HG02610 (cell line): ENCODE measurements around the gene GBA3.

Experiments used
- ATAC-seq: cut with Tn5 transposase; IDR thresholded peaks from one replicate; pipeline ENCODE4 v1.9.1; 2021; ENCODE audit warnings: mild to moderate bottlenecking, moderate library complexity; ENCODE audit not compliant: unreplicated experiment

Gene GBA3

DNA sequence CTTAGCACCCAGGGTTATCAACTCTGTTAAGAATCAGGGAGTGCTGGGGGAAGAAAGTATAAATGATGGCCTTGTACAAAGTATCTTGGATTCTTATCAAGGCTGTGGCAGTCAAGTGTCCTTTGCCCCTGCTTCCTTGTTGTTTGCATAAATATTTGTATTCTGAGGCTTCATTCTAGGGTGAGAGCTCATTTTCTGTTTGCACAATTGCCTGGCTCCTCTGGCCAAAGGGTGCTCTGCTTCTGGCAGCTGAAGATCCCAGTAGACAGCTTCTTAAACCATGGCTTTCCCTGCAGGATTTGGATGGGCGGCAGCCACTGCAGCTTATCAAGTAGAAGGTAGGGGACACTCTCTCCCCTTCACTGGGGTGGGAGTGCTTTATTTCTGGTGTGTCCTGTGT is at the start of gene GBA3:
Gene GBA3, plus strand, starts transcription at position 202 of the 400 bp plus-strand sequence.
- ATAC-seq, result no peak

DNA sequence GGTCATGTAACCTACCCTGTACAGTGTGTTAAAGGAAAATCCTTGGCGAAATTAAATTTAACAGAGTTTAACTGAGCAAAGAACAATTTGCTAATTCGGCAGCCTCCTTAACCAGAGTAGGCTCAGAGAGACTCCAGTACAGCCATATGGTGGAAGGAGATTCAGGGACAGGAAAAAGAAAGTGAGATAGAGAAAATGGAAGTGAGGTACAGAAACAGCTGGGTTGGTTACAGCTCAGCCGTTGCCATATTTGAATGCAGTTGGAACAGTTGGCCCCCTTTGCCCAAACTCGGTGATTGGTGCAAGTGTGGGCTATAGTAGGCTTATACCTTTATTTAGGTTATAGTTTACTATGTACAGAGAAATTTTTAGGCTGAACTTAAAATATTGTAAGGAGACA is 48.8 kb upstream of the GBA3 start:
- no peak for ATAC-seq

DNA sequence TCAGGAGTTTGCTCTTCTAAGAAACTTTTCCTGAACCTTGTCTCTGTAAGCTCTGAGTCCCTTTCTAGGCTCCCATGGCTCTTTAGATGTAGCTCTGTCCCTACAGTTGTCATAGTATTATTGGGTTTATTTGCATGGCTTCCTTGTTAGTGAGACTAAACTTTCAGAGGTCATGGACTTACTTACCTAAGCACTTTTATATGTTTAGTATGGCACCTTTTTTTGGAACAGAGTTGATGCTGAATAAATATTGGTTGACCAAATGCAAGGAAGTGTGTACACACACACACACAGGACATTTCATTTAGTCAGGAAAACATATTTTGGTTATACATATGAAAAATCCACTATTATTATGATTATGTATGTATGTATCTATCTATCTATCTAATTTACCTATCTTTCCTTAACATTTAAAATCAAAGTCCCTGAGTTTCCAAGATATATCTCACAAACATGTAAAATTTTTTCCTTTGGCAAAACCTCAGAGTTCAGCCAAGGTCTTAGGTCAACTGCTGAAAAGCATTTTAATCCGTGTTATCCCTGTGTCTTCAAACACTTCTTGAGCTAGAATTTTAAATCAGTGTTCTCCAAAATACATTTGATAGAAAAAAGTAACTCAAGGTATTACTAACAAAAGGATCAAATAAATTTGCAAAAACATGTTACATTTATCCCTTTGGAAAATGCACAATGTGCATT is 47.1 kb upstream of the GBA3 start:
- no peak for ATAC-seq

DNA sequence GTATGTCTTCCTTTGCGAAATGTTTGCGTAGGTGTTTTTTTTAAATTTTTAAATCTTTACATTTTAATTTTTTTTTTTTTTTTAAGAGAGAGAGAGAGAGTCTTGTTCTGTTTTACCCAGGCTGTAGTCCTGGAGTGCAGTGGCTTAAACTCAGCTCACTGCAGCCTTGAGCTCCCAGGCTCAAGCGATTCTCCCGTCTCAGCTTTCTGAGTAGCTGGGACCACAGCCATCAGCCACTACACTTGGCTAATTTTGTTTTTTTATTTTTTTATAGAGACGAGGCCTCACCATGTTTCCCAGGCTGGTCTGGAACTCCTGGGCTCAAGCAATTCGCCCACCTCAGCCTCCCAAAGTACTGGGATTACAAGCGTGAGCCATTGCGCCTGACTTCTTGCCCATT is 43.7 kb upstream of the GBA3 start:
- ATAC-seq, result no peak

DNA sequence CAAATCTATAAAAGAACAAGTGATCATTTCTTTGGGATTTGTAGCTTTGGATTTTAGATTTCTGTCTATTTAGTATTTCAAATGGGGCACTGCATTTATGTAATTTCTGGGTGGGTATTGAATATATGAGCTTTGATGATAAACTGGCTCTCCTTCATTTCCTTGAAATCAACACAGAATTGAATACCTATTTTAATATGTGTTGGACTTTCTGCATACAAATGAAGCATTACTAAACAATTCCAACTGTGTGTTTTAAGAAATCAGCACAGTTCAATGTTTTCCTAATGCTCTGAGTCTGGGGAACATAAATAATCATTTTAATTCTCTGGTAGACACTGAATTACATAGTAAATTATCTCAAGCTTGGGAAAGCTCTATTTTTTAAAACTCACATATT is 42.0 kb upstream of the GBA3 start:
- no peak for ATAC-seq

DNA sequence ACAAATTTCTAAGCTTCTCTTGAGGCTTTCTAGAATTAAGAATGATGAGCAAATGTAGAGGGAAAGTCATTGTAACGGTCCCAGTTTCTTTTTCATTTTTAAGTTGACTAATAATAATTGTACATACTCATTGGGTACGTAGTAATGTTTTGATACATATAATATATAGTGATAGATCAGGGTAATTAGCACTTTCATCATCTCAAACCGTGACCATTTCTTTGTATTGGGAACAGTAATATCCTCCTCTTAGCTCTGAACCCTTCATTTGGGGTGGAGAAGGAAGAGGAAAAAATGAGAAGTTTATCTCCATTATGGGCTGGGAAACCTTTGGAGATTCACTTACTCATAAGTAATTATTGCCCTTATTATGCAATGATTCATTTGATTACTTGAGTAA is 39.0 kb upstream of the GBA3 start:
- no peak for ATAC-seq

DNA sequence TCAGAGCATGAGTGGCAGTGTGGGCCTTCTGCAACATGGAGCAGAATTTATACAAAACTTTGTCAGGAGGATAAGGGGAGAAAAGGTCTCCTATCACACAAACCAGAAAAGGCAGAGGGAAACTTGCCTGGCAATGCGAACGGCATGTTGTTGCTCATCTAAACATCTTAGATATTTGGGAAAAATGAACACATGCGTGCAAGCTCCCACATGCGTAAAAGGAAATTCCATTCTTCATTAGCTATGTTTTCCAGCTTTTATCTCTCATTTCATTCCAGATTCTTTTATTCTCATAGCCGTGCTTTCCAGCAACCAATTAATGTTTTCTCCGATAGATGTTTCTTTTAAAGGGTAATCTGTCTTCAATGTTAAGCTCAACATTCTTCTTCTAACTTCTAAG is 31.3 kb upstream of the GBA3 start:
- no peak for ATAC-seq

DNA sequence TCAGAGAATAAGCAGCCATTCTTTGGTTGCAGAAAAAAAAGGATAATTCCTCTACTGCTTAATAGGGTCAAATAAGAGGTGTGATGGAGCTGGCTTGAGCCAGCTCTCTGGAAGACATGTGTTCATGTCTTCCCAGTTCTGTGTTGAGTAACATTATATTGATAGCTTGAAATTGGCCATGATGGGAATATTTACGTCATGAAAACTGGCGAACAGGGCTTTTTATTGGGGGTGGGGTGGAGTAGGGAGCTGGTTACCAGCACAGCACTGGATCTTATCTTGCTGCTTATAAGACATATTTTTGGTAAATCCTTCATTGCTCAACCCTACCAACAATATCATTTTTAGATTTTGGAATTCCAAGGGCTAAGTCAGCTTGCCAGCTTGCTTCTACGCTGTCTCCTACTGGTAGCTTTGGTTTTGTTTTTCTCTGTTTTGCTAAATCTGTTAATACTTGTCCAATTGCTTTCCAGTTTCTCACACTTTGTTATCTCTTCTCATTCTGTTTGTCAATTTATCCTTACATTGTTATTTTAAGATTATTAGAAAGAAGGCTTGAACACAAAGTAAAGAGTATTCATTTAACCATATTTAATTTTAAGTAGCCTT is 25.3 kb upstream of the GBA3 start:
- ATAC-seq, result no peak

DNA sequence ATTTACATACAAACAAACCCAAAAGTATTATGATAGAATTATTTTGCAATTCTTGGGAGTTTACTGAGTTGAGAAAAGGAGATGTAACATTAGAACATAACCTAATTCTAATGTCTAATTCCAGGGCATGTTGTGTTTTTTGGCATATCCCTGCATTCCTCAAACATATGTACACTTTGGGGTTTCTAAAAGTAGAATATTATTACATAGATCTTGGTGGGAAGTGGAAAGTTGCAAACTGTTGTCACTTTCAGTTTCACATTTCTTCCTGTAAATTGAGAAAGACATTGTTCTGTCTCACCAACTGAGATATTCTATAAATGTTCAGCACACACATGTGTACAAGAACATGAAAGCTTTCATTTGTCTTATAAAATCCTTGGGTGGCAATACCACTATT is 24.4 kb upstream of the GBA3 start:
- ATAC-seq, result no peak

DNA sequence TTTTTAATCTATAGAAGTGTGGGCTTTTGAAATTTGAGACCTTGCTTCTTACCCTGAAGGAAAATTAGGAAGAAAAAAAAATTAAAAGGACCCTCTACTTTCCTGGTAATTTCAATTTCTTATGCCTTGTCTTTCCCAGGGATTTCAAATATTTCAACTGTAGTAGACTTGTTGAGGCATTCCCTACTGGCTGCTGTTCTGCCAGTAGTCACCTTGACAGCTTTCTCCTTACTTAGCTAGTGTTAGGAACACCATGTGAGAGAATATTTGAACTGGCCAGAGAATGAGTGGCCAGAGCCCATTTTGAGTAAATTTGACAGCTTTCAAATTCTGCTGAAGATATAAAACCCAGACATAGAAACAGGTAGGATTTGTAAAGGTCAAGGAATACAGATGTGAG is 24.0 kb upstream of the GBA3 start:
- no peak for ATAC-seq

DNA sequence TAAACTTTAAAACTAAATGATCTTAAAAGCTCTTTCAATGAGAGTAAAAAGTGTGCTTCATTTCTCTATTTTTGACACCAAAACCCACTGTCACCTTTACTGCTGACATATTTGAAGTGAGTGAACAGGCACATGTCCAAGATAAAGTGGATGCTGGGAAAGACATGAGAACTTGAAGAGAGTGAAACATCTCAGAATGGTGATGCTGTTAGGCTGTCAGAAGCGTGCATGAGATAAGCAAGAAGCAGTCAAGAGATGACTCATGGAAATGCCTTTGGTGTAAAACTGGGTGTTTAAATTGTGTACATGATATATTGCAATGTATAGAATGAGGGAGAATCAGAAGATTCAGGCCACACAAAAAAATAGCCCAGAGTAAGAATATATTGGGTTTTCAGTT is 21.8 kb upstream of the GBA3 start:
- no peak for ATAC-seq

DNA sequence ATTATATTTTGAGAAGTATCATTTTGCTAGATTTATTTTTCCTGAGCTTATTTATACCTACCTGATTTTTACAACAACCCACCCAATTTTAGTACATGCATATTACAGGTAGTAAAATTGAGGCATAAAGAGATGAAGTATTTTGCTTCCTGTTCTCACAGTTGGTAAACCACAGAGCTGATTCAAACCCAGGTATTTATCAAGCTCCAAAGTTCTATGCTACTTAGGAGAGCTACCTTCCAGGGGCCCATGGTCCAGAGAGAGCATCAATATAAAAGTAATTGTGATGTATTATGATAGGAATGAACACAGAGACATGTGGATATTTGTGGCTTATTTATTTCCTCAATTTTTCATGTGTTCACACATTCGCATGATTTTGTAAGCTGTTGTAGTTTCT is 20.2 kb upstream of the GBA3 start:
- no peak for ATAC-seq

DNA sequence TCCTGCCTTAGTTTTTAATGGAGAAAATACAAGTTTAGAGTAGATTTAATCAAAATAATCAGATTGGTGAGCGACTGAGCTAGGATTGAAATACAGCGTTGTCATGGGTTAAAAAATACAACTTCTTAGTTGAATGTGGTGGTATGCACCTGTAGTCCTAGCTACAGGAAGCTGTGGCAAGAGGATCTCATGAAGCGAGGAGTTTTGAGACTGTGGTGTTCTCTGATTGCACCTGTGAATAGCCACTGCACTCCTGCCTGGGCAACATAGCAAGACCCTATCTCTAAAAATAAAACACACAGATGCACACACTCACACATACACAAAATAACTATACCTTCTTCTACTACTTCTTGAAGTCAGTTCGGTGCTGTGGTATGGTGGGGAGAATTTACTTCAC is 19.8 kb upstream of the GBA3 start:
- no peak for ATAC-seq

DNA sequence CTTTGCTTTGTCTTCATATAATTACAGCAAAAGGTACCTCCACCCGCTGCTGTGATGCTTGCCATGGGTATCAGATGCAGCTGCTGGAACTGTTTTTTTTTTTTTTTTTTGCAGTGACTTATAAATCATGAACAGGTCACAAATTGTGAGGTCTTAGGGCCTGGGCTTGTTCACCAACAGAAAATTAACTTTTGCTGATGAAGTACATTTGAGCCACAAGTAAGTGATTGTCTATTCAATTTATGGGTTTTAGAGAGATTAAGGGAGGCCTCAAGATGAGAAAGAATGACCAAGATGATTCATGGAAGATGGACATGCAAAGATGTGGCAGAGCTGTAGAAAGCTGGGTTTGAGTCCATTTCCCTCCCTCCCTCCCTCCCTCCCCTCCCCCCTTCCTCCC is 18.0 kb upstream of the GBA3 start:
- no peak for ATAC-seq

DNA sequence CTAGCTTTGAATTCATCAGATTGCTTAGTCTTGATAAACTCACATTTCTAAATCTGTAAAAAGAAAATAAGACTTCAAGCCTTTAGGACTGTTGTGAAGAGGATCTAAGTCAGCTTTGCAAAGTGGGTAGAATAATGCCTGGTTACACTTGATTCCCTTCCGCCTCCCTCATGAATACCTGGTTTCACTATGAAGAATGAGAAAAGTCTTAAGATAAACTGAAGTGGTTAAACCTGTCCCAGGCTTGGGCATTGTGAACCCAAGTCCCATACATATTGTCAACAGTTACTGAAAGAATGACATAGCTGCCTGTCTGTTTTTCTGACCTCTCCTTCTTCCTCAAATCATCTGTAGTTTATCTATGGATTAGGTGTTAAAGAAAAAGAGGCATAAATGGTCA is 16.7 kb upstream of the GBA3 start:
- ATAC-seq, result no peak

DNA sequence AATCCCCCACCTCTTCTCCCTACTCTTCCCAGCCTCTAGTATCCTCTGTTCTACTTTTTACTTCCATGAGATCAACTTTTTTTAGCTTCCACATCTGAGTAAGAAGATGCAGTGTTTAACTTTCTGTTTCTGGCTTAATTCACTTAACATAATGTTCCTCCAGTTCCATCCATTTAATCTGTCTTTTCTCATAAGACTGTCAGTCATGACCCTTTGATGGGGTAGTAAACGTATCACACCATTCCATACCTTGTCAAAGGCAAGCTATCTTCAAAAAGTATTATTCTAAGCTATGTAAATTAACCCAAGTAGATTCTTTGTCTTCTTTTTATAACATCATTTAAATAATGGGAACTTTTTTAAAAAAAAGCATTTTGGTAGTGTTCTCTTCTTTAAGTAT is 15.0 kb upstream of the GBA3 start:
- ATAC-seq, result no peak

DNA sequence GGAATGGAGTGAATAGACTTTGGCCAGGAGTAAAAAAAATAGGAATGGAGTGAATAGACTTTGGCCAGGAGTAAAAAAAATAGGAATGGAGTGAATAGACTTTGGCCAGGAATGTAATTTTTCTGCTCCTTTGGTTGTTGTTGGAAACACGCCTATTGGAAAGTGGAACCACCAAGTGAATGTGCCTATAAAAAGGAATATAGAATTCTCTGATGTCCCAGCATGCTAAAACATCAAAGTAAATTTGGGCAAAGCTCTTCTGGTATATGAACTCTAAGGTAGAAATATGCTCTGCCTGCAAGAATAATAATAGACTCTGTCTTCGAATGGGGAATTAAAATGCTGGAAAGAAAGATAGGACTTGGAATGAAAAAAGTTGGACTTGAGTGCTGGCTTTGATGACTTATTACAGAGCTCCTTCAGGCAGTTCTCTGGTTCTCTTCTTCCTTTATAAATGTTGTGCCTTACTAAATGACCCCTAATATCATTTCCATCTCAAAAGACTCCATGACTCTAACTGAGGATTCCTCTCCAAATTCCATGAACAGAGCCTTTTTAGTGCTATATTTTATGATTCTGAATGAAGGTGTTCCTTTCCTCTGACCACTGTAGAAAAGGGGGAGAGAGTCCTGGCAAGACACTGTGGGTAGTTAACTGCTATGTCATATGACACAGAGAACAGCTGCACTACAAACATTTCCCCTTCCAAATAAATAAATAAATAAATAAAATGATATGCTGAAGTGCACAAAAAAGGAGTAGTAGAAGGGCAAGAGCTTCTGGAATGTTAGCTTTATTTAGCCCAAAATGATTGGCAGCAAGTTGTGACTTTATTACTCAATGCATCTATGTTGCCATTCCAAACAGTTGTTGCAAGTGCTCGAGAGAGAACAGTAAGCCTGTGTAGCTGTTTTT is 13.5 kb upstream of the GBA3 start:
- no peak for ATAC-seq

DNA sequence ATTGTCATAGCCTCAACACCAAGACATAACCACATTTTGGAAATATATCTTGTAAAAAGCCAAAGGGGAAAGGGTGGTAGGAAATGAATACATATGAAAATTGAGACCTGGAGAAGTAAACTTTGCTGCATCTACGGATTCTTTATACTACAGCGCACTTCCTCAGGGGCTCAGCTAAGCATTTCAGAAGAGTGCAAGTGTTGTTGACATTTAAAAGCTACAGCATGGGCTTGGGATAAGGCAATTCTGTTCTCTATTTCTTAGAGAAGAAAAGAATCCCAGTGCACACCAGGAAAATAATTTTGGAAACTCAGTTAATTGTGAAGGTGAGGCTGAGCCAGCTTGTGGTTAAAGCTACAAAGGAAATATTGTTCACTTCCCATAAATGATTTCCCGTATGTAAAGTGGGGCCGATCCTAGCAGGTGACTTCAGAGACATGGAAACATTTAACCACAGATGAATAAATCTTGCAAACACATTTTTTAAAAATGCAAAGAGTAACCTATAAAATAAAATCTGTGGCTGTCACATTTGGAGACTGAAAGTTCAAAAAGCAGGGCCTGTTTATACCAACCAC is 12.6 kb upstream of the GBA3 start:
- ATAC-seq, result no peak

DNA sequence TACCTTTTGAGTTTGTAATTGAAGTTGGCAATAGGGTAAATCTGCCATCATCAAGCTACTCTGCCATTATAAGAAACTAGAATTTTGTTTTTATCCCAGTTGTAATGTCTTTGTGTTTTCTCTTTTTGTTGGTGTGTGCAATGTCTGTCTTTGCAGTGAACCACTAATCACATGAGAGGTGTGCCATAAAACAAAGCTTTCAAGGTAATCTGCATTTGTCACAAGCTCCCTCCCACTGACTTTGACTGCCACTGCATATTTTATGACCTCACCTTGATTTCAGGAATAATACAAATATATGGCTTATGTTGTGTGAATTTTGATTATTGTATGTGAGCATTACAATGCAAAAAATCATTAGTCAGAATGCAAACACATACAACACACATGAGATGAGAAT is 9.0 kb upstream of the GBA3 start:
- ATAC-seq, result no peak

DNA sequence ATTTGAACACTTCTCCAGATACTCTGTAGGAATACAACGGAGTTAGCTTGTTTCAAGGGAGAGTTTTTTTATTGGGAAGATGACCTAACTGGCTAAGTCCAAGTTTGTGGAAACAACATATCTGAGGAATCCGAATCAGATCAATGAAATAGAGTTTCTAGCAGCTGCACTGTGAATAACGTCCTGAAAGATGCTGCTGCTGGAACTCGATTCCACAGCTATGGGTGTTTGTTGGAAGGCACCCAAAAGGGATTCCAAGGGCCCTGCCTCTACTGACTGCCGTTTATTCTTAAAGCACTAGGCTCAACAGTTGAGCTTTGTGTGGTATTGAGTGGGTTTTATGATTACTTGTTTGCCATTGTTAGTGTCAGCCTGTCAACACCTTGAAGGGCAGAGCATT is 6.6 kb upstream of the GBA3 start:
- no peak for ATAC-seq

DNA sequence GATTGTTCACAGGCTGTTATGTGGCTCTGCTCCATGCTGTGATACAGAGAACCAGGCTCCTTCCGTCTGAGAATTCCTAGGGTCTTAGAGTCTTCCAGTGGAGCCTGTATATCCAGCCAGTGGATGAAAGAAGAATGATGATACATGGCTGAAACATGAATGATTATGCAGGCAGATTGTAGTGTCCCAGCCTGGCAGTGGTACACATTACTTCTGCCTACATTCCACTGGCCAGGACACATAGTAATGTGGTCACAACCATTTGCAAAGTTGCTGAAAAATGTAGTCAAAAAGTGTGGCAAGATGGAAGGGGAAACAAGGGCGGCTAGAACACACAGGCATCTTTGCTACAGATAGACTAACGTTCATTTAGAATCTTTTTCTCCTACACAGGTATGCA is 4.5 kb upstream of the GBA3 start:
- ATAC-seq, result no peak

DNA sequence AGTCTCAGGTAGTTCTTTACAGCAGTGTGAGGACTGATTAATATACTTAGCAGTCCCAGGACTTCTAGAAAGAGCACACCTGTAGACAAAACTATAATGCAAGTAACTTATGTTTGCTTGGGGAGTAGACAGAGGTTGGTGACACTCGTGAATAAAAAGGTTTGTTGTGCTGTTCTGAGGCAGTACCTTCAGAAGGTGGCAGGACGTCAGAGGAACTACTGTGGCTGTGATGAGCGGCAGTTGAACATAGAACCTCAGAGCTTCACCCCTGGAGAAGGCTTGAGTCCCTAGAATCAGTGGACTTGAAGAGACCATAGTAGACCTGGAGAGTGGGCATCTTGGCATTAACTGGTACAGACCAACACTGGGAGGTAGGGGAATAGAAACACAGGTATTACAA is 3.3 kb upstream of the GBA3 start:
- ATAC-seq, result no peak
